Measurements from ENCODE around the gene DNASE1L1. TPM values are rescaled to one million over a fixed set of nuclear protein-coding genes. Genes with fewer than 3 reads are reported as not detected.
A peak's percentile ranks its signal among the peaks of the same experiment; 100 is the strongest.

DNASE1L1 gene
- total and polyA plus RNA-seq, 2 of the 13 experiments (the other 11 are each of a cell fraction or from before 2014, with no cell fraction given): 4.7 to 12.3 TPM

- TF ChIP-seq ZBTB8A (CRISPR knock-in tag; IDR thresholded peaks at IDR 0.05; ENCODE audit: borderline replicate concordance, low read depth) (no peak), CEBPZ (IDR thresholded peaks at IDR 0.05; ENCODE audit: low read length) (no peak), ELF3 (CRISPR knock-in tag; IDR thresholded peaks at IDR 0.05) (no peak; the same call in 1 of the 2 replicates), SMC3 (IDR thresholded peaks at IDR 0.05; ENCODE audit: low read length) (no peak), ZNF558 (CRISPR knock-in tag; IDR thresholded peaks at IDR 0.05; ENCODE audit: borderline replicate concordance) (no peak), CBX1 (IDR thresholded peaks at IDR 0.05; ENCODE audit: low read depth) (peak; percentile 52), BCLAF1 (IDR thresholded peaks at IDR 0.05) (no peak), ZNF574 (CRISPR knock-in tag; IDR thresholded peaks at IDR 0.05) (peak; percentile 99), ZFAT (CRISPR knock-in tag; conservative IDR thresholded peaks at IDR 0.05) (no peak; the same call in 1 of the 2 replicates), TFDP2 (CRISPR knock-in tag; IDR thresholded peaks at IDR 0.05) (peak; percentile 53), ELF1 (CRISPR knock-in tag; IDR thresholded peaks at IDR 0.05) (peak; percentile 64), SOX6 (IDR thresholded peaks at IDR 0.05) (no peak), SOX6 (CRISPR knock-in tag; IDR thresholded peaks at IDR 0.05) (no peak), FOXJ3 (CRISPR knock-in tag; IDR thresholded peaks at IDR 0.05; ENCODE audit: borderline replicate concordance) (no peak), ZNF503 (CRISPR knock-in tag; IDR thresholded peaks at IDR 0.05) (no peak), ZNF138 (CRISPR knock-in tag; IDR thresholded peaks at IDR 0.05; ENCODE audit: low read depth) (no peak; the same call in 1 of the 2 replicates), ZNF234 (CRISPR knock-in tag; conservative IDR thresholded peaks at IDR 0.05) (no peak)
Observed at GRCh38 chrX:154397888-154398667, 11.0 kb downstream of the DNASE1L1 start, which contains the start of gene RPL10 (continued).

Data from HepG2 (cell line).